Kidney capillary endothelial cell (primary cell): ENCODE measurements around the gene SLCO1A2.

ENCODE experiments used
- DNase-seq: peaks from one replicate; pipeline ENCODE4 v3.0.0-alpha.2; 2018; ENCODE audit warnings: low spot score

The SLCO1A2 gene

DNA sequence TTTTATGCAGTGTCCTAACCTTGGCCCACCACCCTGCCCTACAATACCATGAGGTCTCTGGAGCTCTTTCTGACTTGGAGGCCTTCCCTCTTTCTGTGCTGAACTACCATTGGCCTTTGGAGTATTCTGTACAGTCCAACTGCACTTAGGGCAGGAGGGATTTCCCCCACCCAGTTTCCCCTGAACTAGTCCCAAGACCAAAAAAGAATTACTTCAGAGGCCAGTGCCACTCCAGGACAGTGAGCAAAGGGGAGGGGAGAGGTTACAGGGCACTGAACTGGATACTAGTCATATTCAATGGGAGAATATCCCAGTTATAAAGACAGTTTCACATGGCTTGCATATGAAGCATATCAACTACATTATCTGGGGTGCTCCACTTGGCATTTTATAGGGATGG, 6.1 kb downstream of the SLCO1A2 start:
- DNase-seq, result no peak

DNA sequence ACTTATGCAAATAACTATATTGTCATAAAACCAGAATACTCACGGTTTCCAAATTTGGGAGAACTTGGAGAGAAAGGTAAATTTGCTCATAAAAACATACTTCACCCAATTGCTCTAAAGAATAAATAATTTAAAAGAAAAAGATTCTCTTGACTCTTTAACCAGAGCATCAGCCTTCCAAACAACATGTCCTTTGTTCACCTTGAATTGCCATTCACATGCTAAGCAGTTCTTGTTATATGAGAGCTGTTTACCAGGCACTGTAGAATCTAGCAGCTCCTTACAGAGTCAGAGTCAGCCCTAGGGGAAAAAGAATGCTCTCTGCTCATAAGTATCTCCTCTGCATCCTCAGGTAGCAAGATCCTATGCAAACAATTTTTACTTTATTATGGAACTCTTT, 10.2 kb downstream of the SLCO1A2 start:
- no peak for DNase-seq

DNA sequence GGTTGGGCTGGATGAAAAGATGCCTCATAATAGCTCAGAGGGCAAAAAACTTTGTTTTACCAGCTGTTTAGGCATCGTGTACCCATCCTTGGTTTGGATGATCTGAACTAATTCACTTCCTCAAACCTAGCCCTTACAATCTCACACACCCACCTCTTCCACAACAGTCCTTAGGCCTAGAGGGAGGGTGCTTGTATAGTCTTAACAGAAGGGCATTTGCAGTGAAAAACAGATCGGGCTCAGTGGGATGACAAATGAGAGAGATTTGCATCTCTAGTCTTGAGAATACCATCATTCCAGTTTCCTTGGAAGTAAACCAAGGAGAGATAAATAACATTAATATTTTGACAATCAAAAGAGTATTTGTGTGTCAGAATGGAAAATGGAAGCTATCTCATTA, 11.0 kb downstream of the SLCO1A2 start:
- no peak for DNase-seq

DNA sequence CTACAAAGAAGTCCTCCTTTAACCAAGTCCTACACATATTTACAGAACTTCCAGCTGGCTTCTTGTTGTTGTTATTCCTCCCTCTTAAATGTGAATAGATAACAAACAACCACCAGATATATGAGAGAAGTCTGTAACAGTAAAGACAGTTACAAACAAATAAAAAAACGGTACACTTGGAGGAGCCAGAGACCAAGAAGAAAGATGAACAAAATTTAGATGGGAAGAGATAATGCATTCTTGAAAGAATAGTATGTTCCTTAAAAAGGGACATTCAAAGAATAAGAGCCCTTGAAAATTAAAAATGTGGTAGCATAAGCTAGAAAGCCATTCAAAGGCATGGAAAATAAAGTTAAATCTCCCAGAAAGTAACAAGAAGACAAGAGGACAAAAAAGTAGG, 25.9 kb downstream of the SLCO1A2 start:
- no peak for DNase-seq

DNA sequence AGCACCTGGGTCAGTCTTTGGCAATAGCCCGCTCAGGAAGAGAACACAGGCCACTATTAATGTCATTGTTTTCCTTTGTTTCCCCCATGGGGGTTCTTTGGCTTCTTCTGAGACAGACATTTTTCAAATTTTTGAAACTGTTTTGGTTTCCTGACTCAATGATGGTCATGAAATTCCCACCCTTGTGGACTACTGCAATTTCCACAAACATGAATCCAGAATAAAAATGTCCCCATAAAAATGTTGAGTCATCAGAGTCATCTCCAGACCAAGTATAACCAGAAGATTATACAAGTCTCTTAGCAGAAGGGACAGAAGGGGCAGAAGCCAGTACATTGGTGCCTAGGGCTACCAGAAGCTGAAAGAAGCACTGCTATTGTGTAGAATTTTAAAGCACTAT, 29.1 kb downstream of the SLCO1A2 start:
- no peak for DNase-seq

DNA sequence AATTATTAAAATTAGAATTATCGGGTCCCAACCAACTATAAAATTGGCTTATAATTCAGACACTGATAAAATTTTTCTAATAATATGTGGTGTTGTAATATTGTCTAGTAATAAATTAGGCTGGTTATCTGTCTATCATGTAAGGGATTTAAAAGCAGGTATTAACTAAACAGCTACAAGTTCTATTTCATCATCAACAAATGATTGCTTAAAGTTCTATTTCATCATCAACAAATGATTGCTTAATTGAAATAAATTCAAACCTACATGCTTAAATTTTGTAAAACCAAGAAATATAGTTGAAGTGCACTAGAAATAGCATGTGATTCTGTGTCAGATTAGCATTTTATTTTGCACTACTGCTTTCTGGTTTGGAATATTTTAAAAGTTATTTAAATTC, 34.1 kb downstream of the SLCO1A2 start:
- DNase-seq, result no peak

DNA sequence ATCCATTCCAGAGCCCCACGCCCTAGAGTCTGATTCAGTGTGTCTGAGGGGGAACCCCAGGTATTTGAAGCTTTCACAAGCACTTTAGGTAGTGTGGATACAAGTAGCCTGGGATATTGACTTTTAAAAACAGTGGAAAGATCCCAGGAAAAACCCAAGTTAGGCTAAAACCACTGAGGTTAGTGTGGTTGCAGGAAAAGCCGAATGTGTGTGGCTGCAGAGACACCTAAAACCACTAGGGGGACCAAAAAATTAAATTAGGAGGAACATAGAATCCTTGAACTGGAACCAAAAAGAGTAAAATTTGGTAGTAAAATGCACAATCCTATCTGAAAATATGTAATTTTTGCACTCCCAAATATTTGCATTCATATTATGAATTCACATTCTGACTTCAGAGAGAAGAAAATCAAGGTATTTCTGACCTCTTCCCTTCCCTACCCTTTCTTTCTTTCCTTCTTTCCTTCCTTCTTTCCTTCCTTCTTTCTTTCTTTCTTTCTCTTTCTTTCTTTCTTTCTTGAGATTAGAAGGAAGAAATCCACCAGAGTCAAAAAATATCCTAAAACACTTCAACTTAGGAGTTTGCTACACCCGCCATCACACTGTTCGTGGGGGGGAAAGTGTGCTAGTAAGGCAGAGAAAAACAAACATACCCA, 37.8 kb downstream of the SLCO1A2 start:
- peak; percentile 26 for DNase-seq

DNA sequence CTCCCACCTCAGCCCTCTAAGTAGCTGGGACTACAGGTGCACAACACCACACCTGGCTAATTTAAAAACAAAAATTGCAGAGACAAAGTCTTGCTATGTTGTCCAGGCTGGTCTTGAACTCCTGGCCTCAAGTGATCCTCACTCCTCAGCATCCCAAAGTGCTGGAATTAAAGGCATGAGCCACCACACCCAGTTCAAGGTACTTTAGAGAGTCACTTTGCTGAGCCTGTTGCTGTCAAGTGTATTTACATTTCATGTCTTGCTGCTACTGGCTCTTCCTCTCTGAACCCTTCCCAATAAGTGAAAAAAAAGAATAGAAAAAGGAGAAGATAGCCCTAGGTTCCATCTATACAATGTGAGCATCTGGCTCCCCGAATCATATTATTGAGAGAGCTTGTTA, 38.4 kb downstream of the SLCO1A2 start:
- no peak for DNase-seq

DNA sequence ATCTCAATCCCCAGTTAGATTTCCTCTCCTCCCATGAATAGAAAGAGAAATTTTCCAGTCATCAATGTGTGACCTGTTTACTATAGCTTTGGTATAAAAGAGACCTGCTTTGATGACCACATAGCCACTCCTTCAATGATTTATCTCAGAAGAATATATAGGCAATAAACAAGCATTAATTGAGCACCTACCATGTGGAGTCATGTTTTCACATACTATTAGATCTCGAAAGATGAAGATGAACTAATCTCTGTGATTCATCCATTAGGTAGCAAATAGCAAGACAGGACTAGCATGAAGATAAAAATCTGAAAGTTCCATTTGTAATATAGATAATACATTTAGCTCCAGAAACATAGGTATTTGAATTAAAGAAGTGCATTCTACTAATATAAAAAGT, 40.5 kb downstream of the SLCO1A2 start:
- no peak for DNase-seq

DNA sequence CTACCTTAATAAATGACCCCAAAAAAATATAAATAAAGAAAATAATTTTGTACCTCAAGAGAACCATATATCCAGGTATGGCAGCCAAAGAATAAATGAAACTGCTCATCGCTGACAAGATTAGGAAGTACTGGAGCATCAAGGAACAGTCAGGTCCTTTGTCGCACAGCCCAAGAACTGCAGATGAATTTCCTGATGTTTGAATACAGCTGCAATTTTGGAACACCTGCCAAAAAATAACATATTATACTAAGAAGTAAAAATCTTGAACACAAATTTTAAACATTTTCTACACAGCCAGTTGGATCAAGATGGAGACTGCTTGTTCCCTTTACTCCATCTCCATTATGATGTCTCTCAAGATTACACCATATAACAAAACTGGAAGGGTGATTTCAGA, 42.6 kb downstream of the SLCO1A2 start:
- no peak for DNase-seq

DNA sequence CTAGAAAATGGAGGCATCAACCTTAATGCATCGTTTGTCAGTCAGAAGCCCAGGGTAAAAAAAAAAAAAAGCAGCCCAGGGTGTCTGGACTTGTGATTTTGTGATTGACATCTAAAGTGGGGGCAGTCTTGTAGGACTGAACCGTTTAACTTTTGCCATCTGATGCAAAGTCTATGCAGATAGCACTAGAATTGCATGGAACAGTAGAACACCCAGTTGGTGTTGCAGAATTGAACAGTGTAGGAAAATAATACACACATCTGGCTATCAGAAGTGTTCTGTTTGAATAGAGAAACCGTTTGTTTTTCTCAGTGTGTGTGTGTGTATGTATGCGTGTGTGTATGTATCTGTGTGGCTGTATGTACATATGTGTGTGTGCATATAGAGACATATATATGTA, 45.0 kb downstream of the SLCO1A2 start:
- DNase-seq, result no peak

DNA sequence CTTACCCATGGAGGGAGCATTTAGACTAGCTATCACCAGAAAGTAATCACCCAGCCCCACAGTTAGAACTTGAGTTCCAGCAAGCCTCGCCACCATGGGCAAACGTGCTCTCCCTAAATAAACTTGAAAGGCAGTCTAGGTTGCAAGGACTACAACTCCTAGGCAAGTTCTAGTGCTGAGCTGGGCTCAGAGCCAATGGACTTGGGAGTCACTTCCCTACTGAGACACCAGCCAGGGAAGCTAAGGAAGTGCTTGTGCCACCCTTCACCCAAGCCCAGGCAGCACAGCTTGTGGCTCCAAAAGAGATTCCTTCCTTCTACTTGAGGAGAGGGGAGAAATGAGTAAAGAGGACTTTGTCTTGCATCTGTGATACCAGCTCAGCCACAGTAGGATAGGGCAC, 57.9 kb downstream of the SLCO1A2 start:
- no peak for DNase-seq

DNA sequence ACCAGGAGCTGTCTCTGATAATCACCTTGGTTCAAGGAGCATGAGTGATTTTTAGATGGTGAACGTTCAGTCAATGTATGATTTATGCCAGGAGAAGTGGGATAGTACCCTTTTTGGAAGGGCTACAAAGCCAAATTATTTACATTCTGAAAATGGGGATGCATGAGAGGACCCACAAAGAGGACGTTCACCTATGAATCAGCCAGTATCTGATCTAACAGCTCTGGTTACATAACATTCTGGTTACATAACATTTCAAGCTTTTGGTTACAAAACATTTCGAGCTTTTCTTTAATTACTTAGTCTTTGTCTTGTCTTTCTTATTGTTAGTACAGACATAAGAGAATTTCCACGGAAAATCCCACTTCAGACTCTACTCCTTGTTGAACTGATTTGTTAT, 68.8 kb downstream of the SLCO1A2 start:
- DNase-seq, result no peak

DNA sequence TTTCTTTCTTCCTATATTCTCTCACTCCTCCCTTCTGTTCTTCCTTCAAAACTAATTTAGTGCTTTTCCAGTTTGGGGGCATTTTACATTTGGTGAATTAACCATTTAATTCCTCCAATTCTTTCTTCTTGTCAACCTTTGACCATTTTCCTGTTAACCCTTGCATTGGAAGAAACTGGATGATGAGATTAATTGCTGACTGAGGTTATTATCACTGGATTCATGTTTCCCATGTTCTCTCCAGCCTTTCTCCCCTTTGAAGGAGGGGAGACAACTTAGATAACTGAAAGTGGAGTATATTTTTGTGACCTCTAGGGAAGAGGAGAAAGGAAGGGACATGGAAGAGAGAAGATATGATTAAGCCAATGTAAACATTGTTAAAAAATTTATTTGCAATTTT, 70.5 kb downstream of the SLCO1A2 start:
- no peak for DNase-seq

DNA sequence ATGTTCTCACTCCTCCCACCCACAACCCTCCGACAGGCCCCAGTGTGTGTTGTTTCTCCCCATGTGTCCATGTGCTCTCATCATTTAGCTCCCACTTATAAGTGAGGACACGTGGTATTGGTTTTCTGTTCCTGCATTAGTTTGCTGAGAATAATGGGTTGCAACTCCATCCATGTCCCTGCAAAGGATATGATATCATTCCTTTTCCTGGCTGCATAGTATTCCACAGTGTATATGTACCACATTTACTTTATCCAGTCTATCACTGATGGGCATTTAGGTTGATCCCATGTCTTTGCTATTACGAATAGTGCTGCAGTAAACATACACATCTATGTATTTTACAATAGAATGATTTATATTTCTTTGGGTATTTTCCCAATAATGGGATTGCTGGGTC, 77.5 kb downstream of the SLCO1A2 start:
- no peak for DNase-seq

DNA sequence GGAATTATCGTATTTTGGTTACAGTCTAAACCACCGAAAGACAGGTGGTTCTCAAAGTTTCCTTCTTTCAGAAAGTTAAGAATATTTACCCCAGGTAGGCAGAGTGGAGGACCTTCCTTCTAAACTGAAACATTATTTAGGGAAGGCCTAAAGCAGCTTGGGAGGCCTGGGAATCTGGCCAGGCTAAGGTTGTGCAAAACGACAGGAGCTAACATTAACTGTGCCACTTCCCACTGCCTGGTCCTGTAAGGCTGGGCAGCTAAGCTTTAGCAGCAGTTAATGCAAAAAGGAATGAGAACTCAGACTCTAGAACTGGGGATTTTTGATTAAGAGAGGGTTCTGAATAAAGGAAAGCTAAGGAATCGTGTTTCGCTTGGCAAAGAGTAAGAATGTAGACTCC, 82.6 kb downstream of the SLCO1A2 start:
- no peak for DNase-seq

DNA sequence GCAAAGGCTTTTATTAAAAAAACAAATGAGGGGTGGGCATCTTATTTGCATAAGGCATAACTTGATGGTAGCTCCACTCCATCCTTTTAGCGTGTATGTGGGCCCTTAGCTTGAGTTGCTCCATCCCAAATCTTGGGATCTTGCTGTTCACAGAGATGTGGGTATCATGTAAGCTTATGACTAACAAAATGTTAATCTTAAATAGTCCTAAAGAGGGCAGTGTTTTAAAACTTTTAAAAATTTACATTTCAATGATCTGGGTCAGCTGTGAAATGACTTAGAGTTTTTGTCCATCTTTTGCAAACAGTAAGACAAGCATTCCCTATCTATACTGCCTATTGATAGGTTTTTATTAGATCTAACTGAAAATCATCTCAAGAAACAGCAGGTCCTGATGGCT, 86.0 kb downstream of the SLCO1A2 start:
- DNase-seq, result peak; percentile 6

DNA sequence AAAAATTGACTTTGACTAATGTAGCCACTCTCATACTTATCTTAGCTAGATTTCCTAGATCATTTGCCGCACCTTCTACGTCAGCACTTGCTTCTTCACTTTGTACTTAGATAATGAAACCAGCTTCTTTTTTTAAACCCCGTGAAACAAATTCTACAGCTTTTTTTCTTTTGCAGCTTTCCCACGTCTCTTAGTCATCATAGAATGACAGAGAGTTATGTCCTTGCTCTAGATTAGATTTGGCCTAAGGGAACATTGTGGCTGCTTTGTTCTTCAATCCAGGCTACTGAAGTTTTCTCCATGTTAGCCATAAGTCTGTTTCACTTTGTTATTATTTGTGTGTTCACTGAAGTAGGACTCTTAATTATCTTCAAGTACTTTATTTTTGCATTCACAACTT, 94.9 kb downstream of the SLCO1A2 start:
- DNase-seq, result no peak

DNA sequence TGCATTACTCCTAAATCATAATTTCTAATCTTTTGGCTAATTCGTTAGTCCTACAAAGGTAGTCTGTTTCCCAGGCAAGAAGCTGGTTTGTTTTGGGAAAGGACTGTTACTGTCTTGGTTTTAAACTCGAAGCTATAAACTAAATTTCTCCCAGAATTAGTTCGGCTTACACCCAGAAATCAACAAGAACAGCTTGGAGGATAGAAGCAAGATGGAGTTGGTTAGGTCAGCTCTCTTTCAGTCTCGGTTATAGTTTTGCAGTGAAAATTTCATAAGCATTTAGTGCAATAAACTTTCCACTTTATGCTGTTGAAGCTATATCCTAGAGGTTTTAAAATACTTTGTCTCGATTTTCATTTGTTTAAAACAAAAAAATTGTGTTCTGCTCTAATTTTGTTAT, 100.3 kb downstream of the SLCO1A2 start:
- no peak for DNase-seq

DNA sequence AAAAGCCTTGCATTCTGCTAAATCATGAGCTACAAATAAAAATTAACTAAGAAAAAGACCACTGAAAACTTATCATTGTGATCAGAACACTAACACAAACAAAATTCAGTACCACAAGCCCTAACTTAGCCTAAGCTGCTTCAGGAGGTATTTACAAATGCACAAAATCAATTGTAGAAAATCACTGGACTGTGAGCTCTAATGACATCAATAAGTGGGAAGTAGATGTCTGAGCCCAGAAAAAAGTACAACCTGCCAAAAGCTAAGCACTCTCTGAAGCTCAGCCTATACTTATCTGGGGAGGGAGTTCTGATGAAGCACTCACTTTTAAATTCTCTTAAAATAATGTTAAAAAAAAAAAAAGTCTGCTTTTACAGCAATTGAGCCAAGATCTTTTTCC, 110.8 kb downstream of the SLCO1A2 start:
- no peak for DNase-seq

DNA sequence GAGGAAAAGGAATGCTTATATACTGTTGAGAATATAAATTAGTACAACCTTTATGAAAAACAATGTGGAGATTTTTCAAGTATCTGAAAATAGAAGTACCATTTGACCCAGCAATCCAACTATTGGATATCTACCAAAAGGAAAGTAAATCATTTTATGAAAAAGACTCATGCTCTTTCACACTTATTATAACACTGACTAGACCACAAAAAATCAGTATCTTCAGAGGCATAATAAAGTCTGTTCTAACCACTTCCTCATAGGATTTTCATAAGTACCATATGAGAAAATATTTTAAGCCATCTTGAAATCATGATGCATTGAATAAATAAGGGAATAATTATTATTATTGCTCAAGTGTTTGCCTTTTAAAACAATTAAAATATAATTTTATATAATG, 112.9 kb downstream of the SLCO1A2 start:
- DNase-seq, result no peak

DNA sequence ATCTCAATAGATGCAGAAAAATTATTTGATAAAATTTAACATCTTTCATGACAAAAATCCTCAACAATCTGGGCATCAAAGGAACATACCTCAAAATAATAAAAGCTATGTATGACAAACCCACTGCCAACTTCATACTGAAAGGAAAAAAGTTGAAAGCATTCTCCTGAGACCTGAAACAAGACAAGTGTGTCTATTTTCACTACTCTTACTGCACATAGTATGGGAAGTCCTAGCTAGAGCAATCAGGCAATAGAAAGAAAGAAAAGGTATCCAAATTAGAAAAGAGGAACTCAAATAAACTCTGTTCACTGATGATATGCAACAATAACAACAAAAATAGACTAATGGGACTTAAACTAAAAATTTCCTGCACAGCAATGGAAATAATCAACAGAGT, 113.6 kb downstream of the SLCO1A2 start:
- no peak for DNase-seq

DNA sequence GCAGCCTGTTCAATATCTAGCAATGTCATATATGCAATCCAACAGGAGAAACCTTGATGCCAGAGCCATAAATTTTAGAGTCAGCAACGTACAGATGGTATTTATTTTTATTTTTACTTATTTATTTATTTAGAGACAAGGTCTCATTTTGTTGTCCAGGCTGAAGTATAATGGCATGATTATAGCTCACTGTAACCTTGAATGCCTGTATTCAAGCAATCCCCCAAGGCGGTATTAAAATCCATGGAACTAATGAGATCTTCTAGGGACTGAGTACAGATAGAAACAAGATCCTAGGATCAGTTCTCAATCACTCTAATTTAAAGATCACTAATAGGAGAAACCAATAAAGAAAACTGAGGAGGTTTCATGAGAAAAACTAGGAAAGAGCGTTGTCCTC, 114.5 kb downstream of the SLCO1A2 start:
- DNase-seq, result no peak

DNA sequence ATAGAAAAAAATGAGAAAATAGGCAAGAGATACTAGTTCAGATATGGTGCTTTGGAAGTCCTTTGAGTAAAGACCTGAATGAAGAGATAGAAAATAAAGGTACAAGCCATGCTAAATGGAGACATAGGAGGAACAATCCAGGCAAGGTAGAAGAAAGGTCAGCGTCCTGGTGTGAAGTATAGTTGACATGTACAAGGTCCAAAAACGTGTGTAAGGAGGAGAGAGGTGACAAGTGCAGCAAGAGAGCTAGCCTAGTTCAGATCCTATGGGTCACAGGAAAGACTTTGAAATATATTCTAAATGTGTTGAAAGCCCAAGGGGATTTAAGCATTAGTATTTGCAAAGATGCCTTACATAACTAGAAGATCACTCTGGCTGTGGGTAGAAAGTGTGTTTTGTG, 115.5 kb downstream of the SLCO1A2 start:
- DNase-seq, result no peak
